HepG2 (cell line): Measurements from ENCODE around the gene SELENOI. TPM values are rescaled to one million over a fixed set of nuclear protein-coding genes. Genes with fewer than 3 reads are reported as not detected.

Source experiments
- ATAC-seq: fragments of 200-7000 bp; cut with Tn5 transposase; 3 replicates; pipeline ENCODE4 v1.9.1; 2020; ENCODE audit warnings: mild to moderate bottlenecking, moderate library complexity
- BruUV-seq: library from RNA; stranded (reverse); fragments of 400-500 nt; replicated peaks from 2 replicates; lab custom pipeline; 2021; lab: Mats Ljungman, UMichigan
- CTCF ChIA-PET: fragments of 300-600 bp; formaldehyde crosslinking; extraction: SDS; loops from one replicate; lab custom pipeline; 2021; ENCODE audit warnings: low total read pairs, inconsistent platforms, low intra/inter-chr PET ratio; lab: Yijun Ruan, JAX
- POLR2A ChIA-PET: fragments of 350-600 bp; sonication (Branson Sonifier 250); formaldehyde crosslinking; loops from one replicate; lab custom pipeline; 2020; ENCODE audit warnings: antibody characterized with exemption, inconsistent platforms; lab: Yijun Ruan, JAX
- DNase-seq: peaks from one replicate; pipeline ENCODE4 v3.0.0-alpha.2; 2015; ENCODE audit warnings: low spot score
- FAIRE-seq: peaks from 3 replicates; lab custom pipeline; 2011; peaks lifted over from hg19 to GRCh38; lab: Jason Lieb, UNC
- H2AFZ ChIP-seq: one replicate; pipeline ENCODE4 v1.6.1; 2011; ENCODE audit warnings: low read length, inconsistent platforms
- H3K27ac ChIP-seq: fragments of 300-600 bp; 3 replicates; pipeline ENCODE4 v1.8.0; 2011; ENCODE audit warnings: mixed run types, mild to moderate bottlenecking, mixed read lengths, low read length, inconsistent platforms; ENCODE audit not compliant: insufficient read depth; ENCODE audit errors: extremely low read length
- H3K27me3 ChIP-seq, 2 experiments: fragments of 200-600 bp in 1 of 2; 2 replicates in 1 of 2; 3 replicates in 1 of 2; pipeline versions ENCODE4 v1.6.0 to v1.8.0; 2011; ENCODE audit warnings: low read length in 2 of 2, mild to moderate bottlenecking in 2 of 2, moderate library complexity in 2 of 2, inconsistent platforms in 1 of 2; ENCODE audit not compliant: insufficient read depth in 2 of 2, control insufficient read depth in 1 of 2
- H3K36me3 ChIP-seq, 2 experiments: fragments of 200-600 bp in 1 of 2; replicated peaks in 1 of 2; 2 replicates in 1 of 2; 3 replicates in 1 of 2; pipeline versions ENCODE4 v1.5.1 to v1.8.0; 2011; ENCODE audit warnings: low read length in 2 of 2, inconsistent platforms in 1 of 2; ENCODE audit not compliant: insufficient read depth in 2 of 2, control insufficient read depth in 1 of 2
- H3K4me1 ChIP-seq: 2 replicates; pipeline ENCODE4 v1.5.1; 2012; ENCODE audit warnings: low read length, inconsistent platforms; ENCODE audit not compliant: insufficient read depth
- H3K4me2 ChIP-seq: 2 replicates; pipeline ENCODE4 v1.6.0; 2011; ENCODE audit warnings: low read depth, low read length, inconsistent platforms
- H3K4me3 ChIP-seq, 3 experiments: fragments of 200-600 bp in 1 of 3; sonication (generic), shearing (Covaris generic) in 1 of 3; replicated peaks in 1 of 3; 2 replicates each; pipeline ENCODE4 v1.5.1; 2011 to 2016; ENCODE audit warnings: low read length in 3 of 3, inconsistent platforms in 2 of 3, low read depth in 2 of 3, mild to moderate bottlenecking in 2 of 3, control low read depth in 1 of 3, mixed read lengths in 1 of 3; ENCODE audit not compliant: insufficient read depth in 1 of 3
- H3K79me2 ChIP-seq: one replicate; pipeline ENCODE4 v1.6.1; 2011; ENCODE audit warnings: low read length, inconsistent platforms; ENCODE audit not compliant: insufficient read depth
- H3K9ac ChIP-seq: 2 replicates; pipeline ENCODE4 v1.6.0; 2011; ENCODE audit warnings: mild to moderate bottlenecking, low read depth, low read length, inconsistent platforms; ENCODE audit not compliant: insufficient read depth
- H3K9me3 ChIP-seq: 2 replicates; pipeline ENCODE4 v1.5.1; 2012; ENCODE audit warnings: mild to moderate bottlenecking, low read length
- H4K20me1 ChIP-seq: 2 replicates; pipeline ENCODE4 v1.6.0; 2011; ENCODE audit warnings: inconsistent platforms, mild to moderate bottlenecking, low read length, moderate library complexity; ENCODE audit not compliant: insufficient read depth
- HMG20A ChIP-seq: IDR thresholded peaks from 2 replicates; pipeline ENCODE4 v1.6.1; 2016; ENCODE audit warnings: borderline replicate concordance
- HNF4A ChIP-seq: sonication (generic); formaldehyde crosslinking; IDR thresholded peaks from 2 replicates; pipeline ENCODE4 v1.4.0; 2020; ENCODE audit warnings: missing genetic modification reagents
- HOXA5 ChIP-seq: sonication (generic); formaldehyde crosslinking; IDR thresholded peaks from 2 replicates; pipeline ENCODE4 v1.4.0; 2020; ENCODE audit warnings: missing genetic modification reagents
- JARID2 ChIP-seq: sonication (generic); formaldehyde crosslinking; IDR thresholded peaks from 2 replicates; pipeline ENCODE4 v1.8.1; 2023; ENCODE audit warnings: missing genetic modification reagents, inconsistent platforms; ENCODE audit not compliant: insufficient replicate concordance
- JUNB ChIP-seq: sonication (generic); formaldehyde crosslinking; IDR thresholded peaks from 2 replicates; pipeline ENCODE4 v1.8.0; 2022; ENCODE audit warnings: missing genetic modification reagents, mild to moderate bottlenecking, borderline replicate concordance
- MXI1 ChIP-seq: IDR thresholded peaks from 3 replicates; pipeline ENCODE4 v1.6.1; 2012; ENCODE audit warnings: low read depth, low read length, inconsistent platforms, borderline replicate concordance
- NR2C2 ChIP-seq: sonication (generic); formaldehyde crosslinking; IDR thresholded peaks from 2 replicates; pipeline ENCODE4 v1.4.0; 2020; ENCODE audit warnings: missing genetic modification reagents, mild to moderate bottlenecking, moderate library complexity, borderline replicate concordance
- NR2F6 ChIP-seq, 2 experiments: IDR thresholded peaks; 2 replicates each; pipeline ENCODE4 v1.6.1; 2016; ENCODE audit warnings: antibody characterized with exemption in 1 of 2, mild to moderate bottlenecking in 1 of 2
- REST ChIP-seq, 2 experiments: IDR thresholded peaks; 2 replicates each; pipeline ENCODE4 v1.6.1; 2011 to 2012; ENCODE audit warnings: low read length in 2 of 2, borderline replicate concordance in 1 of 2, low read depth in 1 of 2, mild to moderate bottlenecking in 1 of 2, moderate library complexity in 1 of 2
- TFAP4 ChIP-seq: sonication (generic); IDR thresholded peaks from 2 replicates; pipeline ENCODE4 v1.6.1; 2016; ENCODE audit warnings: low read depth, borderline replicate concordance
- ZBTB25 ChIP-seq: IDR thresholded peaks from 2 replicates; pipeline ENCODE4 v1.6.1; 2018; ENCODE audit warnings: missing genetic modification reagents
- ZNF607 ChIP-seq: sonication (generic); formaldehyde crosslinking; IDR thresholded peaks from 2 replicates; pipeline ENCODE4 v1.5.1; 2020; ENCODE audit warnings: missing genetic modification reagents, mild to moderate bottlenecking, borderline replicate concordance
- WGBS: methylation state at CpG from one replicate; pipeline ENCODE4 v1.1.6; 2017; ENCODE audit warnings: low lambda C conversion rate; 5-methylcytosine and 5-hydroxymethylcytosine counted together
- in situ Hi-C: cut with HindIII; loops from 2 replicates; pipeline ENCODE4 v1.10.0; 2017; ENCODE audit warnings: low pct_unique_long_range_greater_than_20kb; ENCODE audit not compliant: extremely low pct_ligation_motif_present
- intact Hi-C: fragments of 100-400 bp; cut with micrococcal nuclease; formaldehyde crosslinking; loops from one replicate; pipeline ENCODE4 v1.10.0; 2022; ENCODE audit not compliant: unreplicated experiment
- polyA plus RNA-seq, 8 experiments: library from polyadenylated mRNA; depleted of rRNA in 3 of 8; stranded (reverse) in 7 of 8; unstranded in 1 of 8; fragments of >200 nt; fragmentation: Illumina TruSeq in 4 of 8; extraction: Trizol in 4 of 8; gene quantifications; 2 replicates each; pipeline versions ENCODE4 v1.2.1 to v1.2.3, GENCODE V29; 2011 to 2016; ENCODE audit warnings: low read depth in 4 of 8, missing spikeins in 1 of 8, mixed read lengths in 1 of 8; ENCODE audit not compliant: insufficient read depth in 1 of 8
- total RNA-seq, 5 experiments: library from RNA; depleted of rRNA; stranded (reverse); fragments of >200 nt; fragmentation: Illumina TruSeq; extraction: Trizol; gene quantifications; 2 replicates each; pipeline ENCODE4 v1.2.3, GENCODE V29; 2016; ENCODE audit warnings: low read depth in 1 of 5

The SELENOI gene
- total and polyA plus RNA-seq, 2 of the 13 experiments (the other 11 are each of a cell fraction or from before 2014, with no cell fraction given) = 27.7 to 60.3 TPM

- FAIRE-seq (no peak), ATAC-seq (peak; percentile 64), DNase-seq (no peak)
- BruUV-seq = no TSS peak
- Histone ChIP-seq H3K27ac (no peak overlapping the region), H3K79me2 (no peaks in the 10 kb centered on the region), H3K4me2 (no peak overlapping the region), H4K20me1 (no peaks in the 10 kb centered on the region), H3K4me1 (peaks cover 28% of the 10 kb centered on the region), H2AFZ (no peak overlapping the region), H3K36me3 (no peaks in the 10 kb centered on the region), H3K9me3 (no peaks in the 10 kb centered on the region), H3K4me3 (no peak overlapping the region), H3K27me3 (no peaks in the 10 kb centered on the region; a peak in 1 of 5 replicates), H3K9ac (no peak overlapping the region)
- in situ Hi-C loops = loop anchor here (25.0 kb wide), 1 partner anchor 338 kb away; the partner anchor contains the start of gene KIF3C
- WGBS = 3% methylated on average over 3 of the region's 3 CpGs
- ChIA-PET CTCF (no interaction called here), POLR2A (no interaction called here)
- TF ChIP-seq ZNF607 (CRISPR knock-in tag) (no peak), HNF4A (peak; percentile 61), TFAP4 (peak; percentile 36; the same call in 1 of the 2 replicates), NR2C2 (CRISPR knock-in tag) (peak; percentile 68; the same call in 1 of the 2 replicates), NR2F6 (IDR thresholded peaks at IDR 0.05) (0 out of 2 replicates have a peak, but pooled peaks have one; percentile 24), NR2F6 (CRISPR knock-in tag; IDR thresholded peaks at IDR 0.05) (peak; percentile 42; the same call in 1 of the 2 replicates)
- intact Hi-C loops = loop anchor here (5.0 kb wide), 1 partner anchor 153 kb away; the partner anchor contains the start of gene GAREM2
Measured at GRCh38 chr2:26324903-26325302, 21.0 kb upstream of the SELENOI start.

- no peak overlapping the region for H2AFZ ChIP-seq
- no TSS peak for BruUV-seq
- no peak overlapping the region for H3K4me2 ChIP-seq
- H3K4me3 ChIP-seq = no peak overlapping the region
- H3K4me1 ChIP-seq = peaks cover 38% of the 10 kb centered on the region
- in situ Hi-C loops = loop anchor here (25.0 kb wide), 1 partner anchor 339 kb away; the partner anchor contains the start of gene KIF3C
- ChIA-PET CTCF (no interaction called here), POLR2A (interaction anchor here (1.6 kb wide), 1 partner anchor 20 kb away, joined by 4 read pairs; the partner anchor contains the start of gene SELENOI)
- intact Hi-C loops = loop anchor here (5.0 kb wide), 1 partner anchor 154 kb away; the partner anchor contains the start of gene GAREM2
- ATAC-seq (no peak), DNase-seq (no peak), FAIRE-seq (no peak)
- 24% methylated on average over 4 of the region's 4 CpGs for WGBS
- no peak overlapping the region for H3K9ac ChIP-seq
- no peak overlapping the region for H3K27ac ChIP-seq
- no peaks in the 10 kb centered on the region; a peak in 1 of 5 replicates for H3K27me3 ChIP-seq
- no peaks in the 10 kb centered on the region for H3K79me2 ChIP-seq
- no peaks in the 10 kb centered on the region for H3K36me3 ChIP-seq
- no peaks in the 10 kb centered on the region for H4K20me1 ChIP-seq
- no peaks in the 10 kb centered on the region for H3K9me3 ChIP-seq
- TF ChIP-seq JUNB (CRISPR knock-in tag) (no peak), MXI1 (no peak), HOXA5 (CRISPR knock-in tag) (no peak), JARID2 (no peak), HMG20A (CRISPR knock-in tag) (no peak), REST (IDR thresholded peaks at IDR 0.05; ENCODE audit: borderline replicate concordance in 1 of 2, low read depth in 1 of 2, low read length in 2 of 2) (no peak), ZBTB25 (CRISPR knock-in tag) (no peak)
Measured at GRCh38 chr2:26325851-26326250, 20.1 kb upstream of the SELENOI start.
